Loucy (cell line): ENCODE data around the gene HIRIP3.

Source experiments
- EZH2phosphoT487 ChIP-seq: fragments of 200-600 bp; IDR thresholded peaks from 2 replicates; pipeline ENCODE4 v1.6.1; 2018; ENCODE audit warnings: antibody characterized with exemption, mild to moderate bottlenecking, moderate library complexity, borderline replicate concordance
- TF ChIP-seq, protein P1 (sequence below): fragments of 200-600 bp; sonication (generic); conservative IDR thresholded peaks from 2 replicates; pipeline ENCODE4 v1.5.1; 2014; ENCODE audit warnings: mild to moderate bottlenecking, antibody characterized with exemption, low read length

DNA sequence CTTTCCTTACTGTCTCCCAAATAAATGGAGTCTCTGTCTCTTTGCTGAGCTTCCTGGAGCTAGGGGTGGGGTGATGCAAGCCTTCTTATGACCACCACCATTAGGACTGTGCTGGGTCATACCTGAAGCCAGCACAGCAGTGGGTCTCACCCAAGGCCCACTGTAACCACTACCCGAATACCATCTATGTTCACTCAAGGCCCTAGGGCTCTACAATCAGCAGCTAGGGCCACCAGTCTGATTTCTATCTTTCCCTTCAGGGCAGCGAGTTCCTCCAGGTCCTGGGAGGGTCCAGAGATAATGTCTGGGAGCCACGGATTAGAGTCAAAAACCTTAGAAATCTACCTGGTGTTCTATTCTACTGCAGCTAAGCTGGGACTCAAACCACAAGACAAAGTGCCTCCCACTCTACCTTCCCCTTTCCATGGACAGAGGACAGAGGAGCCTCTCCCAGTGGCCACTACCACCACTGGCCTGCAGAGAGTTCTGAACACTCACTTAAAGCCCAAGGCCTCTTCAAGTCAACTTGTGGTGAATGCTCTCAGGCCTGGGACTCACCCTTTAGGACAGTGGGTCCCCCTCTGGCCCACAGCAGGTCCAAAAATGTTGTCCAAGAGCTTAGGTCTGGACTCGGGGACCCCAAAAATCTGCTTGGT lies 44.5 kb downstream of the HIRIP3 start:
- TF ChIP-seq, protein P1, sequence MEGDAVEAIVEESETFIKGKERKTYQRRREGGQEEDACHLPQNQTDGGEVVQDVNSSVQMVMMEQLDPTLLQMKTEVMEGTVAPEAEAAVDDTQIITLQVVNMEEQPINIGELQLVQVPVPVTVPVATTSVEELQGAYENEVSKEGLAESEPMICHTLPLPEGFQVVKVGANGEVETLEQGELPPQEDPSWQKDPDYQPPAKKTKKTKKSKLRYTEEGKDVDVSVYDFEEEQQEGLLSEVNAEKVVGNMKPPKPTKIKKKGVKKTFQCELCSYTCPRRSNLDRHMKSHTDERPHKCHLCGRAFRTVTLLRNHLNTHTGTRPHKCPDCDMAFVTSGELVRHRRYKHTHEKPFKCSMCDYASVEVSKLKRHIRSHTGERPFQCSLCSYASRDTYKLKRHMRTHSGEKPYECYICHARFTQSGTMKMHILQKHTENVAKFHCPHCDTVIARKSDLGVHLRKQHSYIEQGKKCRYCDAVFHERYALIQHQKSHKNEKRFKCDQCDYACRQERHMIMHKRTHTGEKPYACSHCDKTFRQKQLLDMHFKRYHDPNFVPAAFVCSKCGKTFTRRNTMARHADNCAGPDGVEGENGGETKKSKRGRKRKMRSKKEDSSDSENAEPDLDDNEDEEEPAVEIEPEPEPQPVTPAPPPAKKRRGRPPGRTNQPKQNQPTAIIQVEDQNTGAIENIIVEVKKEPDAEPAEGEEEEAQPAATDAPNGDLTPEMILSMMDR: no peak
- no peak for TF ChIP-seq EZH2phosphoT487
